Bronchial epithelial cell (primary cell): ENCODE data around the gene LRP1B. TPM values are rescaled to one million over a fixed set of nuclear protein-coding genes. Genes with fewer than 3 reads are reported as not detected.

Experiments
- DNase-seq: peaks from one replicate; pipeline ENCODE4 v3.0.0-alpha.2; 2010; ENCODE audit warnings: low read depth
- FAIRE-seq: peaks from 2 replicates; lab custom pipeline; 2011; peaks lifted over from hg19 to GRCh38; lab: Jason Lieb, UNC
- H3K27me3 ChIP-seq: 2 replicates; pipeline ENCODE4 v1.5.1; 2011; ENCODE audit warnings: low read length; ENCODE audit not compliant: control insufficient read depth, insufficient read depth
- H3K36me3 ChIP-seq: 2 replicates; pipeline ENCODE4 v1.5.1; 2011; ENCODE audit warnings: low read length; ENCODE audit not compliant: control insufficient read depth, insufficient read depth
- H3K4me3 ChIP-seq: 2 replicates; pipeline ENCODE4 v1.5.1; 2011; ENCODE audit warnings: mild to moderate bottlenecking, low read depth, low read length, control low read depth
- CTCF ChIP-seq: IDR thresholded peaks from 2 replicates; pipeline ENCODE4 v1.5.1; 2011; ENCODE audit warnings: mild to moderate bottlenecking, moderate library complexity, low read length, control low read depth, inconsistent platforms; ENCODE audit not compliant: insufficient read depth, severe bottlenecking
- total RNA-seq: library from RNA; depleted of rRNA; stranded (reverse); fragments of >200 nt; gene quantifications from 2 replicates; pipeline ENCODE4 v1.2.1, GENCODE V29; 2014

Gene LRP1B
- total RNA-seq, 1 donor from 2014 or later: under 0.01 TPM

- Histone ChIP-seq H3K36me3 (no peaks in the 10 kb centered on the region), H3K27me3 (no peaks in the 10 kb centered on the region), H3K4me3 (no peak overlapping the region)
- DNase-seq (no peak), FAIRE-seq (no peak)
- no peak for TF ChIP-seq CTCF
Observed at GRCh38 chr2:140356697-140357096, 1774.1 kb downstream of the LRP1B start.

- no peak for DNase-seq
- FAIRE-seq: no peak
- Histone ChIP-seq H3K4me3 (no peak overlapping the region), H3K27me3 (no peaks in the 10 kb centered on the region), H3K36me3 (no peaks in the 10 kb centered on the region)
- no peak for TF ChIP-seq CTCF
Observed at GRCh38 chr2:140355511-140356090, 1775.2 kb downstream of the LRP1B start.

- FAIRE-seq: no peak
- Histone ChIP-seq H3K36me3 (no peaks in the 10 kb centered on the region), H3K4me3 (no peak overlapping the region), H3K27me3 (no peaks in the 10 kb centered on the region)
- no peak for DNase-seq
- no peak for TF ChIP-seq CTCF
Observed at GRCh38 chr2:140354544-140354943, 1776.3 kb downstream of the LRP1B start.

- no peak for TF ChIP-seq CTCF
- Histone ChIP-seq H3K36me3 (no peaks in the 10 kb centered on the region), H3K27me3 (no peaks in the 10 kb centered on the region), H3K4me3 (no peak overlapping the region)
- DNase-seq (peak; percentile 48), FAIRE-seq (no peak)
Observed at GRCh38 chr2:140353541-140353940, 1777.3 kb downstream of the LRP1B start.

- no peak for FAIRE-seq
- DNase-seq: no peak
- Histone ChIP-seq H3K36me3 (no peaks in the 10 kb centered on the region), H3K4me3 (no peak overlapping the region), H3K27me3 (no peaks in the 10 kb centered on the region)
- TF ChIP-seq CTCF: no peak
Observed at GRCh38 chr2:140351692-140352091, 1779.1 kb downstream of the LRP1B start.

GRCh38 chr2:140349695-140350094, 1781.1 kb downstream of the LRP1B start:
- no peak for TF ChIP-seq CTCF
- H3K27me3 ChIP-seq: no peaks in the 10 kb centered on the region
- H3K4me3 ChIP-seq: no peak overlapping the region
- FAIRE-seq: no peak
- DNase-seq: no peak
- no peaks in the 10 kb centered on the region for H3K36me3 ChIP-seq
